Mesendoderm (in vitro differentiated cells): Measurements from ENCODE around the gene RDH13.

Experiments
- DNase-seq: peaks from one replicate; pipeline ENCODE4 v3.0.0; 2013
- H2AK5ac ChIP-seq: 2 replicates; pipeline ENCODE4 v1.6.1; 2013; ENCODE audit warnings: low read length, inconsistent platforms
- H2BK120ac ChIP-seq: 2 replicates; pipeline ENCODE4 v1.6.1; 2013; ENCODE audit warnings: low read depth, mild to moderate bottlenecking, low read length, moderate library complexity, mixed read lengths
- H2BK15ac ChIP-seq: replicated peaks from 2 replicates; pipeline ENCODE4 v1.6.1; 2013; ENCODE audit warnings: low read depth, mild to moderate bottlenecking, moderate library complexity
- H2BK5ac ChIP-seq: 2 replicates; pipeline ENCODE4 v1.6.1; 2013; ENCODE audit warnings: low read length, inconsistent platforms
- H3K18ac ChIP-seq: 2 replicates; pipeline ENCODE4 v1.6.1; 2013; ENCODE audit warnings: mild to moderate bottlenecking, low read length, mixed read lengths
- H3K23ac ChIP-seq: one replicate; pipeline ENCODE4 v1.6.1; 2013; ENCODE audit warnings: low read length
- H3K27ac ChIP-seq: 2 replicates; pipeline ENCODE4 v1.5.1; 2013; ENCODE audit warnings: low read depth, mild to moderate bottlenecking, inconsistent platforms, low read length, moderate library complexity
- H3K27me3 ChIP-seq: 2 replicates; pipeline ENCODE4 v1.6.1; 2013; ENCODE audit warnings: low read length, control low read depth, mild to moderate bottlenecking, inconsistent platforms; ENCODE audit not compliant: insufficient read depth, poor library complexity
- H3K36me3 ChIP-seq: 2 replicates; pipeline ENCODE4 v1.6.1; 2013; ENCODE audit warnings: low read length, inconsistent platforms; ENCODE audit not compliant: control insufficient read depth, insufficient read depth
- H3K4ac ChIP-seq: one replicate; pipeline ENCODE4 v1.6.1; 2013; ENCODE audit warnings: low read depth, mild to moderate bottlenecking, low read length, moderate library complexity
- H3K4me1 ChIP-seq: 2 replicates; pipeline ENCODE4 v1.6.1; 2013; ENCODE audit warnings: low read depth, low read length, inconsistent platforms; ENCODE audit not compliant: control insufficient read depth
- H3K4me2 ChIP-seq: 2 replicates; pipeline ENCODE4 v1.6.1; 2013; ENCODE audit warnings: low read length
- H3K4me3 ChIP-seq: 2 replicates; pipeline ENCODE4 v1.5.1; 2013; ENCODE audit warnings: mild to moderate bottlenecking, low read length
- H3K56ac ChIP-seq: one replicate; pipeline ENCODE4 v1.6.1; 2013; ENCODE audit warnings: low read length
- H3K79me1 ChIP-seq: 2 replicates; pipeline ENCODE4 v1.6.1; 2013; ENCODE audit warnings: low read length, inconsistent platforms
- H3K79me2 ChIP-seq: 2 replicates; pipeline ENCODE4 v1.6.1; 2013; ENCODE audit warnings: mild to moderate bottlenecking, low read length; ENCODE audit not compliant: control insufficient read depth, insufficient read depth
- H3K9ac ChIP-seq: 2 replicates; pipeline ENCODE4 v1.6.1; 2013; ENCODE audit warnings: low read length, inconsistent platforms
- H4K5ac ChIP-seq: one replicate; pipeline ENCODE4 v1.6.1; 2013; ENCODE audit warnings: low read length
- H4K8ac ChIP-seq: one replicate; pipeline ENCODE4 v1.6.1; 2013; ENCODE audit warnings: low read depth, mild to moderate bottlenecking, control low read depth, low read length, moderate library complexity
- WGBS: extraction: QIAGEN DNeasy Blood & Tissue Kit; methylation state at CpG from one replicate; pipeline ENCODE4 v1.1.7; 2013; ENCODE audit warnings: low lambda C conversion rate, missing lambda C conversion rate; ENCODE audit not compliant: insufficient coverage; ENCODE audit errors: extremely low coverage; 5-methylcytosine and 5-hydroxymethylcytosine counted together

RDH13 gene

GRCh38 chr19:55088543-55089341, 25.8 kb upstream of the RDH13 start:
- H3K9ac ChIP-seq, result peak overlapping the region; percentile 6
- H2BK5ac ChIP-seq, result no peak overlapping the region
- H3K4me2 ChIP-seq, result no peak overlapping the region
- peaks cover 3% of the 10 kb centered on the region for H3K79me1 ChIP-seq
- no peak overlapping the region for H2BK120ac ChIP-seq
- H2BK15ac ChIP-seq, result no peak overlapping the region
- DNase-seq, result peak; percentile 85
- peak overlapping the region; percentile 95 for H3K56ac ChIP-seq
- WGBS, result no CpG with 5 or more reads among the region's 18 CpGs
- no peaks in the 10 kb centered on the region for H3K27me3 ChIP-seq
- no peak overlapping the region for H3K4ac ChIP-seq
- H3K79me2 ChIP-seq, result no peaks in the 10 kb centered on the region
- H3K4me3 ChIP-seq, result no peak overlapping the region
- no peak overlapping the region for H3K27ac ChIP-seq
- H3K36me3 ChIP-seq, result peaks cover 2% of the 10 kb centered on the region
- H4K5ac ChIP-seq, result no peak overlapping the region
- H3K4me1 ChIP-seq, result peaks cover 10% of the 10 kb centered on the region
- H3K18ac ChIP-seq, result no peak overlapping the region
- no peak overlapping the region for H2AK5ac ChIP-seq
- no peak overlapping the region for H4K8ac ChIP-seq
- H3K23ac ChIP-seq, result no peak overlapping the region

DNA sequence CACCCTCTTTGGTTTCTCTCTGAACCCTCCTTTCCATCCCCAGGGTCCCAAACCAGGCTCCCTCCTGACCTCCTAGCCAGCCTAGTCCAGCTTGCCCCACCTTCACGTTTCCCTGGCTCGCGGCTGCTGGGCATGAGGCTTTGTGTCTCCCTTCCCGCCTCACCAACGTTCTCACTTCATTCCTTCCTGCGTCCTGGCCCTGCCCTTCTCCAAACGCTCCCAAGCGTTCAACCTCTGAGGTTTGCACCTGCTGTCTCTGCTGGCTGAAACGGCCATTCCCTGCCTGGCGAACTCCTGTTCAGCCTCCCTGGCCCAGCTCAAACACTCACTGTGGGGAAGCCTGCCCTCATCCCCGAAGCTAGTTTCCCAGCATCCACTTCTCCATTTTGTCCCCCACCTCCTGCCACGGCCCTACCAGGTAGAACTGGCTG, 25.1 kb upstream of the RDH13 start:
- no peak for DNase-seq
- no CpG with 5 or more reads among the region's 12 CpGs for WGBS
- no peaks in the 10 kb centered on the region for H3K27me3 ChIP-seq

DNA sequence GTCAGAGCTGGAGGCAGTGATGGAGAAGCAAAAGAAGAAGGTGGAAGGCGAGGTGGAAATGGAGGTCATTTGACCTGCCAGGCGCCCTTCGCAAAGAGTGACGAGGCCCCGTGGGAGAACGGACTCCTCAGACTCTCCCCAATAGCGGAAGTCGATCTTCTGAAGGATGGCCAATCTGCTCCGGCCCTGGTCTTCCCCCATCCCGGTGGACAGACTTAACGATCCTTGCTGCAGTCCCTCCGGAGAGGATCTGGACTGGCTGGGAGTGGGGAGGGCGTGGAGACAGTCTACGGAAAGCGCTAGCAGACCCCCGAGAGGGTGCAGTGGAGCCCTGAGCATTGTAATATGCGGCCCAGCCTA, 24.6 kb upstream of the RDH13 start:
- WGBS, result no CpG with 5 or more reads among the region's 17 CpGs
- peak overlapping the region; percentile 100 for H3K4me2 ChIP-seq
- no peak for DNase-seq
- peaks cover 2% of the 10 kb centered on the region for H3K36me3 ChIP-seq
- H3K23ac ChIP-seq, result no peak overlapping the region
- peaks cover 3% of the 10 kb centered on the region for H3K79me1 ChIP-seq
- H3K79me2 ChIP-seq, result no peaks in the 10 kb centered on the region
- H3K4ac ChIP-seq, result no peak overlapping the region
- no peak overlapping the region for H3K27ac ChIP-seq
- H2BK120ac ChIP-seq, result no peak overlapping the region
- peak overlapping the region; percentile 95 for H3K9ac ChIP-seq
- peak overlapping the region; percentile 95 for H3K56ac ChIP-seq
- no peak overlapping the region for H2BK5ac ChIP-seq
- peaks cover 6% of the 10 kb centered on the region for H3K4me1 ChIP-seq
- peak overlapping the region; percentile 64 for H3K4me3 ChIP-seq
- no peak overlapping the region for H4K8ac ChIP-seq
- no peak overlapping the region for H2AK5ac ChIP-seq
- no peak overlapping the region for H3K18ac ChIP-seq
- no peak overlapping the region for H4K5ac ChIP-seq
- H3K27me3 ChIP-seq, result no peaks in the 10 kb centered on the region
- no peak overlapping the region for H2BK15ac ChIP-seq

More for the DNA sequence above, 25.1 kb upstream of the RDH13 start:
- Histone ChIP-seq H3K36me3 (peaks cover 2% of the 10 kb centered on the region), H2BK15ac (no peak overlapping the region), H3K18ac (no peak overlapping the region), H3K9ac (peak overlapping the region; percentile 95), H4K8ac (no peak overlapping the region), H2AK5ac (peak overlapping the region; percentile 46), H2BK120ac (no peak overlapping the region), H3K56ac (peak overlapping the region; percentile 95), H3K4ac (no peak overlapping the region), H3K4me1 (peaks cover 10% of the 10 kb centered on the region), H3K4me3 (no peak overlapping the region), H3K79me1 (peaks cover 3% of the 10 kb centered on the region), H4K5ac (no peak overlapping the region), H3K27ac (no peak overlapping the region), H3K4me2 (no peak overlapping the region), H3K23ac (no peak overlapping the region), H3K79me2 (no peaks in the 10 kb centered on the region), H2BK5ac (no peak overlapping the region)

- Histone ChIP-seq H3K27me3 (no peaks in the 10 kb centered on the region), H3K79me1 (peaks cover 3% of the 10 kb centered on the region), H3K4ac (peak overlapping the region; percentile 22), H4K8ac (no peak overlapping the region), H2BK5ac (no peak overlapping the region), H3K36me3 (peaks cover 2% of the 10 kb centered on the region), H3K79me2 (no peaks in the 10 kb centered on the region), H2BK15ac (no peak overlapping the region), H2BK120ac (no peak overlapping the region), H3K4me1 (peaks cover 6% of the 10 kb centered on the region), H4K5ac (no peak overlapping the region), H3K23ac (no peak overlapping the region), H3K9ac (peak overlapping the region; percentile 95), H3K27ac (peak overlapping the region; percentile 42), H3K4me2 (peak overlapping the region; percentile 100), H3K4me3 (peak overlapping the region; percentile 64), H3K56ac (peak overlapping the region; percentile 95), H3K18ac (peak overlapping the region; percentile 46), H2AK5ac (no peak overlapping the region)
- peak; percentile 98 for DNase-seq
- no CpG with 5 or more reads among the region's 74 CpGs for WGBS
Observed at GRCh38 chr19:55086730-55087541, 24.0 kb upstream of the RDH13 start.

DNA sequence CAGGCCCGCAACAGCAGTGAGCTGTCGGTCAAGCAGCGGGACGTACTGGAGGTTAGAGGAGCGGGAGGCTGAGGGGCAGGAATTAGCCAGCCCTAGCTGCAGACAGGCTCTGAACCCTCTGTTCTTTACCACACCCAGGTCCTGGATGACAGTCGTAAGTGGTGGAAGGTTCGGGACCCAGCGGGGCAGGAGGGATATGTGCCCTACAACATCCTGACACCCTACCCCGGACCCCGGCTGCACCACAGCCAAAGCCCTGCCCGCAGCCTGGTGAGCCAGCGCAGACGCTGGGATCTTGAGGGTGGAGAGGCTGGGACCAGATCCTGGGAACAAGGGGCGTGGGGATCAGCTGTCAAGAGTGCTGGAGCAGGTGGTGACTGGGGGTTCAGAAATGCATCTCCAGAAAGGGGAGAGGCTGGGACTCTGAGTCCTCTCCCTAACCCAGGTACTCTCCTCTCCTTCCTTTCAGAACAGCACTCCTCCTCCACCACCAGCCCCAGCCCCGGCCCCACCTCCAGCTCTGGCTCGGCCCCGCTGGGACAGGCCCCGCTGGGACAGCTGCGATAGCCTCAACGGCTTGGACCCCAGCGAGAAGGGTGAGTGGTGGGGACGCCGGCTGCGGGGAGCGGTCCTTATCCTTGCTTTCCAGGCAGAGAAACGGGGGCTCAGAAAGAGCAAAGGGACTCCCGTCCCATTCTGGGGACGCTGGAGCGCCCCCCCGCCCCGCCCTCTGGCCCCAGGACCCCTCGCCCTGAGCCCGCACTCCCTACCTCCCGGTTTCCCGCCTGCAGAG, 23.2 kb upstream of the RDH13 start:
- no peak overlapping the region for H2BK120ac ChIP-seq
- no peaks in the 10 kb centered on the region for H3K27me3 ChIP-seq
- H2AK5ac ChIP-seq, result no peak overlapping the region
- no peak overlapping the region for H3K27ac ChIP-seq
- H3K4ac ChIP-seq, result peak overlapping the region; percentile 22
- peaks cover 3% of the 10 kb centered on the region for H3K79me1 ChIP-seq
- H3K4me1 ChIP-seq, result peaks cover 4% of the 10 kb centered on the region
- H3K4me3 ChIP-seq, result peak overlapping the region; percentile 49
- H3K36me3 ChIP-seq, result peaks cover 2% of the 10 kb centered on the region
- no peak overlapping the region for H2BK15ac ChIP-seq
- H4K5ac ChIP-seq, result no peak overlapping the region
- no peak overlapping the region for H3K23ac ChIP-seq
- H3K79me2 ChIP-seq, result no peaks in the 10 kb centered on the region
- peak overlapping the region; percentile 76 for H3K9ac ChIP-seq
- no peak overlapping the region for H4K8ac ChIP-seq
- DNase-seq, result peak; percentile 41
- peak overlapping the region; percentile 65 for H3K4me2 ChIP-seq
- peak overlapping the region; percentile 84 for H3K56ac ChIP-seq
- no CpG with 5 or more reads among the region's 35 CpGs for WGBS
- peak overlapping the region; percentile 46 for H3K18ac ChIP-seq
- H2BK5ac ChIP-seq, result no peak overlapping the region
